Activated naive CD4-positive, alpha-beta T cell treated with anti-CD3 and anti-CD28 coated beads for 36 hours (primary cell): ENCODE results near the gene FAM53B. TPM values are rescaled to one million over a fixed set of nuclear protein-coding genes. Genes with fewer than 3 reads are reported as not detected.

Source experiments
- CTCF ChIA-PET: fragments of 350-600 bp; sonication (Branson Sonifier 250); formaldehyde crosslinking; loops from one replicate; lab custom pipeline; 2021; ENCODE audit warnings: antibody characterized with exemption; lab: Charles Lee
- DNase-seq: peaks from one replicate; pipeline ENCODE4 v3.0.0-alpha.2; 2020
- H3K27ac Mint-ChIP-seq: one replicate; pipeline ENCODE4 v1.8.0; 2021; ENCODE audit warnings: mild to moderate bottlenecking, mixed read lengths
- H3K27me3 Mint-ChIP-seq: one replicate; pipeline ENCODE4 v1.8.0; 2021; ENCODE audit warnings: low read depth, mixed read lengths
- H3K36me3 Mint-ChIP-seq: one replicate; pipeline ENCODE4 v1.8.0; 2021; ENCODE audit warnings: low read depth, mixed read lengths
- H3K4me1 Mint-ChIP-seq: one replicate; pipeline ENCODE4 v1.8.0; 2021; ENCODE audit warnings: low read depth, mixed read lengths
- H3K4me3 Mint-ChIP-seq: one replicate; pipeline ENCODE4 v1.8.0; 2021; ENCODE audit warnings: mild to moderate bottlenecking, moderate library complexity, mixed read lengths
- H3K9me3 Mint-ChIP-seq: one replicate; pipeline ENCODE4 v1.8.0; 2021; ENCODE audit warnings: mixed read lengths
- intact Hi-C: fragments of 100-400 bp; cut with micrococcal nuclease; formaldehyde crosslinking; loops from one replicate; pipeline ENCODE4 v1.15.1; 2023
- total RNA-seq, 2 experiments: library from RNA; stranded (reverse); gene quantifications; one replicate each; pipeline ENCODE4 v1.2.3, GENCODE V29; 2021

FAM53B gene
- total RNA-seq, 2 experiments from 2014 or later = 11.8 to 11.9 TPM

DNA sequence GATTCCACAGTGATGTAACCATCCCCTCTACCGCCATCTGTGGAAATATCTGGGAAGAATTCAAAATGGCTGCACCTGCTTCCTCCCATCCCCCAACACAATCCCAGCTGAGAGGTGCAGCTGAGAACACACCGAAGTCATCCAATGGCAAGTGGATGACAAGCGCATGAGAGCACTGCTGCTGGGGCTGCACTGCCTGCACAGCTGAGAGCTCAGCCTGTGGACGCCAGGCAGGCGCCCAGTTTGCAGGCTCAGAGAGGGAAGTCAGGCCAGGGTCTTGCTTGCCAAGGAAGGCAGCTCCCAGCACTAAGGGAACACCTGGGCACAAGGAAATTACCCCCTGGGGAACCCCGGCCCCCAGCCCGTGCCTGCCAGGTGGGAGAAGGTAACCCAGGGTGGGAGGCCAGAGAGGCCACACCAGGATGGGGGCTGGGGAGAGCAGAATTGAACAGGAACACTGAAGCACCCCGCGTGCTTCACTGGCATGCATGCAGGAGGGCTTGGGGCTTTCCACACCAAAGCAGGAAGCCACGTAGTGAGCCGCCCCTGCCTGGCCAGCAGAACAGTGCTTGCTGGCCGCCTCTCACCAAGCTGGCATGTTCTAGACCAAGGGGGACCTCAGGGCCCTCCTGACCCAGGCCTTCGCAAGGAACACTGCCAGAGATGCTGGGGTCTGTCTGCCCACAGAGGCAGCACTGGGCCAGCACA, 46.2 kb downstream of the FAM53B start:
- CTCF ChIA-PET = interaction anchor here (0.9 to 3.0 kb wide), 6 partner anchors 10 to 50 kb away, joined by 3 to 31 read pairs (median 7); no protein-coding TSS in a partner anchor
- H3K27me3 Mint-ChIP-seq = no peaks in the 10 kb centered on the region
- no peak overlapping the region for H3K4me3 Mint-ChIP-seq
- DNase-seq = peak; percentile 73
- peaks cover 18% of the 10 kb centered on the region for H3K36me3 Mint-ChIP-seq
- intact Hi-C loops = loop anchor here (2.0 kb wide), 2 partner anchors 21 to 43 kb away; no protein-coding TSS in a partner anchor
- H3K27ac Mint-ChIP-seq = peak overlapping the region; percentile 89
- H3K9me3 Mint-ChIP-seq = no peaks in the 10 kb centered on the region
- peaks cover 88% of the 10 kb centered on the region for H3K4me1 Mint-ChIP-seq

DNA sequence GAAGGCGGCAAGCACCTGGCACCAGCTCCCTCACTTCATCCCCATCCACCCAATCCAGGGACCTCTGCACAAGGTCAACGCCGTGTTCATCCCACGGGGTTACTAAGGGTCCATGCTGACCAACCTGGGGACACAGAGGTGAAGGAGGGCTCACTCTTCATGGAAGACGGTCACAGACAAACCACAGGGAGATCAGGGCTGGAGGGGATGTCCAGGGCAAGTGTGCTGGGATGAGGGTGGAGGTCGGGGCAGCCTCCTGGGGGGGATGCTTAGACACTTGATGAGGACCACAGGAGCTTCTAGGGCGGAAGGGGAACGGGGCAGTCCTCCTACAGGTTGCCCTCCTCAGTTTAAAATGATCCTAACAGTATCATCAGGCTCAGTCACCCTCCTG, 46.7 kb downstream of the FAM53B start:
- no peak for DNase-seq
- intact Hi-C loops = loop anchor here (2.0 kb wide), 2 partner anchors 21 to 43 kb away; no protein-coding TSS in a partner anchor
- peaks cover 17% of the 10 kb centered on the region for H3K36me3 Mint-ChIP-seq
- no peaks in the 10 kb centered on the region for H3K27me3 Mint-ChIP-seq
- no peak overlapping the region for H3K4me3 Mint-ChIP-seq
- H3K9me3 Mint-ChIP-seq = no peaks in the 10 kb centered on the region
- peak overlapping the region; percentile 89 for H3K27ac Mint-ChIP-seq
- H3K4me1 Mint-ChIP-seq = peaks cover 82% of the 10 kb centered on the region
- CTCF ChIA-PET = interaction anchor here (0.9 to 3.0 kb wide), 10 partner anchors 9 to 50 kb away, joined by 3 to 31 read pairs (median 6); no protein-coding TSS in a partner anchor

DNA sequence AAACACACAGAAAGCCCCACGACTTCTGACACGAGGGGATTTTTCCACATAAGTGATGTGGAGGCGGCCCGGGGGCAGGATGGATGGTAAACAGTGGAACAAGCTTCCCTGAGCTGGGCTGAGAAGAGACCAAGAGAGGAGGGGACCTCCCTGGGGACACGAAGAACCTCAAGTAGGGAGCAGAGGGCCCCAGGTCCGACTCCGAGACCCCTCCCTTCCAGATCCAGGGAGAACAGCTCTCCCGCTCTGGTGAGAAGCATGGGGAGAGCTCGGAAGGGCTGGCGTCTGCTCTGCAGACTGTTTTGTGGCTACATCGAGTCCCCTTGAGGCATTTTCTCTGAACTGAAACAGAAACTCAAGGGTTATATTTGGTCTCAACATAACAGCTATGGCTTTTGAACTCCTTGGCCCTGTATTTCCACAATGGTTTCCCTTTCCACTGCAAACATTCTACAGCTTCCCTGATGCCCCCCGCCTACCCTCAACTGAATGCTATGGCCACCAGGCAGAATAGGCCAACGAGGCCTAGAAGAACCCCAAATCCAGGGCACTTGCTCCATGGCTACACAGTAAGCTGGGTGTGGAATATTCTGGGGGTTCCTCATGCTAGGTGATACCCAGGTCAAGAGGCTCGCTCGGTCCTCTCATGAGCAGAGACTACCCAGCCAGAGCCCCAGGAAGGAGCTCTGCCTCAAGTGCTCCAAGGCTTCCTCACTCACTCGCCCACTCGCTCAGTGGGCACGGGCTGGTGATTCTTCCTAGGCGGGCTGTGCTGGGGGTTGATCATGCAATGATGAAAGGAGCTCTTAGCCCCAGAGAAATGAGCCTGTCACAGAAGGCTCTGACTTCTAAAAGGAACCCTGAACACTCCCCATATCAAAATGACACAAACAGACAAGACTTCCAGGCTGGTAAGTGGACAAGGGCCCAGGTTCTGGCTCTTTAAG, 47.5 kb downstream of the FAM53B start:
- CTCF ChIA-PET = interaction anchor here (0.9 to 3.0 kb wide), 15 partner anchors 9 to 64 kb away, joined by 3 to 31 read pairs (median 5); no protein-coding TSS in a partner anchor

DNA sequence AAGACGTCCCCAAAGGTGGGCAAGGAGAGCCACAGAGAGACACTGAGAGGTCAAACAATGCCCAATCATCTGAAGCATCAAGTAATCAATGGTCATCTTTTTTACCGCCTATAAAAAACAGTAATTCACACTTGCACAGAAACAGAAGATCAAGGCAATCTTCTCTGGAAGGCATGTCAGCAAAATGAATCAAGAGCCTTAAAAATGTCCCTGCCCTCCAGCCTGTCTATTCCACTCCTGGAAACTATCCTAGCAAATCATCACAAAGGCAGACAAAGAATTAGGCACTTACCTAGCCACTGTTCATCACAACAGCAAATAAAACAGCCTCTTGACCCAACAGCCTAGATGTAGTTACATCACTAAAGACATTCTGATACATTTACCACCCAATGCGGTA, 48.9 kb downstream of the FAM53B start:
- Mint-ChIP-seq H3K4me3 (no peak overlapping the region), H3K9me3 (no peaks in the 10 kb centered on the region), H3K27ac (peak overlapping the region; percentile 25), H3K4me1 (peaks cover 74% of the 10 kb centered on the region), H3K36me3 (peaks cover 19% of the 10 kb centered on the region), H3K27me3 (no peaks in the 10 kb centered on the region)
- intact Hi-C loops = no loop called here
- CTCF ChIA-PET = interaction anchor here (1.1 to 3.0 kb wide), 2 partner anchors 22 to 46 kb away, joined by 5 to 31 read pairs; no protein-coding TSS in a partner anchor
- DNase-seq = no peak

More for the DNA sequence above, 47.5 kb downstream of the FAM53B start:
- Mint-ChIP-seq H3K27ac (peak overlapping the region; percentile 89), H3K4me1 (peaks cover 76% of the 10 kb centered on the region), H3K4me3 (peak overlapping the region; percentile 55), H3K9me3 (no peaks in the 10 kb centered on the region), H3K27me3 (no peaks in the 10 kb centered on the region), H3K36me3 (peaks cover 15% of the 10 kb centered on the region)
- intact Hi-C loops = loop anchor here (1.0 to 2.0 kb wide), 3 partner anchors 8 to 44 kb away; no protein-coding TSS in a partner anchor
- DNase-seq = peak; percentile 37

DNA sequence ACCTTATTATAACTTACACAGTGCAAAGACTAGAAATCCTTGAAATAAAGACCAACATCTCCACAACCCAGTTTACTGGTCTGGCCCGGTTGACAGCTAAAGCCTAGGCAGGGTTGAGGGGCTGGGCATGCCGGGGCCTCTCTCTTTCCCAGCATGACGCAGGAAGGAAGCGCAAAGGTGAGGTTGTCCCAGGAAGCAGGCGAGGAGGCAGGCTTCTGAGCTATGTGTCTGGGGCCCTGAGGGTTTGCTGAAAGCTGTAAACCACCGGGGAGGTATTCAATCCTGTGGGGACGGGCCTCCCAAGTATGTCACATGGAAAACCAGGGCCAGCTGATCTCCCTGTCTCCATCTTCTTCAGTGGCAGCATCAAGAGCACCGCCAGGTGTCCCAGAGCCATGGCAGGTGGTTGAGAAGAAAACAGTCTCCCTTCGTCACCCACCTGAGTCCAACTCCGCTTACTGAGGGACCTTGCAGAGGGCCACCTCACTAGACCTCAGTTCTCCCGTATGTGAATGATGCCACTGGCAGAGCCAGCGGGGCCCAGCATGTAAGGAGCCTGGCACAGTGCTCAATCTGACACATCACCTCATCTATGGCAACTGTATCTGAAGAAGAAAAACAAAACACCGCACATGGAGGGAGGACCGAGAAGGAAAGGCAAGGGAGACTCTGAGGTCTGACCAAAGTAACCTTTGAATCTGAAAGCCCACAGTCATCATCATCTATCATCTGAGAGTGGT, 49.5 kb downstream of the FAM53B start:
- Mint-ChIP-seq H3K36me3 (peaks cover 17% of the 10 kb centered on the region), H3K27me3 (no peaks in the 10 kb centered on the region), H3K9me3 (no peaks in the 10 kb centered on the region), H3K27ac (no peak overlapping the region), H3K4me1 (peaks cover 77% of the 10 kb centered on the region), H3K4me3 (no peak overlapping the region)
- no peak for DNase-seq
- intact Hi-C loops = no loop called here
- CTCF ChIA-PET = interaction anchor here (0.5 to 1.9 kb wide), 3 partner anchors 24 to 57 kb away, joined by 4 to 11 read pairs (median 5); no protein-coding TSS in a partner anchor

DNA sequence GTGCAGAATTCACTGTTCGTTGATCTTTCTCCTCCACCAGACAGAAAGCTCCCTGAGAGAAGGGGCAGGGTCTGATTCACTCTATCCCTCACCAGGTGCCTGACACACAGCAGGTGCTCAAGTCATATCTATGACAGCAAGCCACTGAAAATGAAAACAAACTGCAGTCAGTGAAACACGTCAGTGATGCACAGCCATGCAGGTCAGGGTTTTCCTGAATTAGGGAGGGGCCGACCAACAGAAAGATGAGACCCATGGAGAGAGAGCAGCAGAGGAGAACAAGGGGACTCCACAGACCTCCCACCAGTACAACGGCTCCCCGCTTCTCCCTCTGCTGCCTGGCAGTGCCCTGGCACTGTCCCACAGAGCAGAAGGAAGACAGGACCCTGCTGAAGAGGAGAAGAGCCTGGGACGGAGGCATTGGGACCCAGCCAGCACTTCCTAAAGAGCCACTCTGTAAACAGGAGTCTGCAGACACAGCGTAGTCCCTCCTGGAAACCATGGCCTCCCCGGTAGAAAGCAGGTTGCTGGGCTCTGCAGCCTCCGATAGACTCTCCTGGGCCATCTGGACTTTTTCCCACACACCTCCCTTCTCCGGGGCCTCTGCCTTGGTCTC, 50.3 kb downstream of the FAM53B start:
- no peaks in the 10 kb centered on the region for H3K9me3 Mint-ChIP-seq
- H3K27me3 Mint-ChIP-seq = no peaks in the 10 kb centered on the region
- H3K27ac Mint-ChIP-seq = peak overlapping the region; percentile 83
- CTCF ChIA-PET = interaction anchor here (0.6 to 1.9 kb wide), 3 partner anchors 25 to 47 kb away, joined by 4 to 11 read pairs (median 5); no protein-coding TSS in a partner anchor
- peaks cover 79% of the 10 kb centered on the region for H3K4me1 Mint-ChIP-seq
- H3K36me3 Mint-ChIP-seq = peaks cover 20% of the 10 kb centered on the region
- H3K4me3 Mint-ChIP-seq = no peak overlapping the region
- intact Hi-C loops = no loop called here
- DNase-seq = peak; percentile 55

DNA sequence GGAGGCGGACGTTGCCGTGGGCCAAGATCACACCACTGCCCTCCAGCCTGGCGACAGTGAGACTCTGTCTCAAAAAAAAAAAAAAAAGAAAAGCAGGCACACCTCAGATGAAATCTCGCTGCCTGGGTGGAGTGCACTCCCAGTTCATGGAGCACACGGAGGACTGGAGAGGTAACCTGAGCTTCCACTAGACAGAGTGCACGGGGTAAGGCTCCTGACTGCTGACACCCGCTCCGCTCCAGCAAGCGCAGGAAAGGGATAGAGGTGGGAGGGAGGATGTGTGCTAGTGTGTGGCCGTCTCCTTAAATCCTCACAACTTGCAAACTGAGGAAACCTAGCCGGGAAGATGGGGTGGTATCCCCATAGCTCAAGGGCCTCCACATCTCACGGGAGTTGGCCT, 50.8 kb downstream of the FAM53B start:
- Mint-ChIP-seq H3K9me3 (no peaks in the 10 kb centered on the region), H3K27me3 (no peaks in the 10 kb centered on the region), H3K27ac (peak overlapping the region; percentile 83), H3K4me3 (no peak overlapping the region), H3K4me1 (peaks cover 79% of the 10 kb centered on the region), H3K36me3 (peaks cover 20% of the 10 kb centered on the region)
- CTCF ChIA-PET = interaction anchor here (0.6 to 1.9 kb wide), 2 partner anchors 25 to 38 kb away, joined by 4 to 11 read pairs; no protein-coding TSS in a partner anchor
- DNase-seq = no peak
- intact Hi-C loops = no loop called here

DNA sequence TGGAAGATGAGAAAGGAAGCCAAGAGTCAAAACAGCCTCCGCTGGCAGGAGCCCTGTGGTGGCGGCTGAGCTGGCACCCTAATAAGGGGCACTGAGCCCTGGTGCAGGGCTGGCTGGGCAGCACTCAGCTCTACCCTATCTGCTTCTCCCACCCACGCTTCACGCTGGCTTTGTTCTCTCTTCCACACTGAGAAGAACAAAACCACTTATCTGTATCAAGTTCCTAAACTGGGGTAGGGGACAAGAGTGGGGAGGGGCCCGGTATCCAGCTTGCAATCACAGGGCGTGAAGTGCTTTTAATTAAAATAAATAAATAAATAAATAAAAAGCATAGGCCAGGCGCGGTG, 52.1 kb downstream of the FAM53B start:
- Mint-ChIP-seq H3K4me1 (peaks cover 76% of the 10 kb centered on the region), H3K27ac (no peak overlapping the region), H3K36me3 (peaks cover 18% of the 10 kb centered on the region), H3K4me3 (no peak overlapping the region), H3K9me3 (no peaks in the 10 kb centered on the region), H3K27me3 (no peaks in the 10 kb centered on the region)
- DNase-seq = no peak
- CTCF ChIA-PET = no interaction called here
- intact Hi-C loops = no loop called here

DNA sequence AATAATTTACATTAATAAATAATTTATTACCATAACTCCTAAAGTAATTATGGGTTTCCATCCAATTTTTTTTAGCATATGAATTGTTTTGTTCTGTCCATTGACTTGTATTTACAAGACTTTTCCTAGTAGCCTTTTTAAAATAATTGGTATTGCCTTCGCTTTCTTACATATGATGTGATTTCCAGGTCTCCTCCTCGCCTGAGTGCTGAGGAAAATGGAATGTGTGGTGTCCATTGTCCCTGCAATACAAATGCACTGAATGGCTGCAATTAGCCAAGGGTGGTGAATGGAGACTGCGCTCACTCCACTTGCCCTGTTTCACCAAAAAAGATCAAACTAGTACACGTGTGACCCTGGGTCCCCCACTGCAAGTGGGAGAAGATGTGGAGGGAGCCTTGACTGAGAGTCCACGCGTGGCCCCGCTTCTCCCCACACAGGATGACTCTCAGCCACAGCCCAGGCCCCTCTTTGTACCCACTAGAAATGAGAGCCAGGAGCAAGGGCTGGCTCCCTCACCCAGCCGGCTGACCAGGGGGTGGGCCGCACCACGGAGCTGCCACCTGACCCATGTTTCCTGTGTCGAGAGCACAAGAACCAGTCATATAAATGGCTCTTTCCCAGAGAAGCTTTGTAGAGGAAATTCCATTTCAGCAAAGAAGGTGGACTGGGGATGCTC, 52.6 kb downstream of the FAM53B start:
- H3K4me1 Mint-ChIP-seq = peaks cover 76% of the 10 kb centered on the region
- H3K27ac Mint-ChIP-seq = no peak overlapping the region
- H3K4me3 Mint-ChIP-seq = no peak overlapping the region
- no peak for DNase-seq
- no peaks in the 10 kb centered on the region for H3K9me3 Mint-ChIP-seq
- intact Hi-C loops = no loop called here
- CTCF ChIA-PET = no interaction called here
- peaks cover 18% of the 10 kb centered on the region for H3K36me3 Mint-ChIP-seq
- no peaks in the 10 kb centered on the region for H3K27me3 Mint-ChIP-seq

DNA sequence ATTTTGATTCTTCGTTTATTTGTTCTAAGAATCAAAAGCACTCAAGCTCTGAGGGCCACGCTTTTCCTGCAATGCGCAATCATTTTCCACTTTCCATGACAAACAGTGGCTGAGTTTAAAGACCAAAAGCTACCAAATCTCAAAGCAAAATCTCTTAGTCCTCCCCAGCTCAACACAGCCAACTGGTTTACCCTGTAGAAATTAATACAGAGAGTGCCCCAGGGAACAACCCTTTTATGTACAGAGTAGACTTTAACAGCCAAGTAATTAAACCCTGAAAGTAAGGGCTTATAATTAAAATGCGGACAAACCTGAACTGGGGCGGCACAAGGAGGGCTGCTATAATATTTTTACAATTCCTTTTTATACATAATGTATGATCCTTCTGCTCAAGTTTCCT, 53.2 kb downstream of the FAM53B start:
- intact Hi-C loops = no loop called here
- H3K4me3 Mint-ChIP-seq = no peak overlapping the region

More for the DNA sequence above, 53.2 kb downstream of the FAM53B start:
- H3K27ac Mint-ChIP-seq = no peak overlapping the region
- no peak for DNase-seq
- peaks cover 18% of the 10 kb centered on the region for H3K36me3 Mint-ChIP-seq
- H3K4me1 Mint-ChIP-seq = peaks cover 76% of the 10 kb centered on the region
- no peaks in the 10 kb centered on the region for H3K9me3 Mint-ChIP-seq
- H3K27me3 Mint-ChIP-seq = no peaks in the 10 kb centered on the region
- CTCF ChIA-PET = interaction anchor here (1.4 to 5.7 kb wide), 2 partner anchors 27 to 59 kb away, joined by 3 to 58 read pairs; no protein-coding TSS in a partner anchor
